ENCODE measurements around the gene TSPEAR.
"Not testable (repeated sequence)": the region's sequence is repeated elsewhere in the genome, so short reads cannot be mapped to it uniquely, and the experiment has no call there.

Gene TSPEAR

DNA sequence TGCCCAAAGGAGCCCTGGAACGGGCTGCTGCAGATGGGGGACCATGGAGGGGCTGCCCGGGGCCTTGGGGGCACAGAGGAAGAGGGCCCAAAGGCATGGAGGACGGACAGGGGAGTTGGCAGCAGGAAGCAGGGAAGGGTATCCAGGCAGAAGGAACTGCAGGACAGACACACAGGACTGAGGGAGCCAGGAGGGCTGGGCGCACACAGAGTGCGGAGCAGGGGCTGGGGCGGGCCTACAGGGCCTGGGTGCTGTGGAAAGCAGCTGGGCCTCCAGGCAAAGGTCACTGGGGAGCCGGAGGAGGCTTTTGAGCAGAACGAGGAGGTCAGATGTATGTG is 199.5 kb downstream of the TSPEAR start:
- DNase-seq: no peak

DNA sequence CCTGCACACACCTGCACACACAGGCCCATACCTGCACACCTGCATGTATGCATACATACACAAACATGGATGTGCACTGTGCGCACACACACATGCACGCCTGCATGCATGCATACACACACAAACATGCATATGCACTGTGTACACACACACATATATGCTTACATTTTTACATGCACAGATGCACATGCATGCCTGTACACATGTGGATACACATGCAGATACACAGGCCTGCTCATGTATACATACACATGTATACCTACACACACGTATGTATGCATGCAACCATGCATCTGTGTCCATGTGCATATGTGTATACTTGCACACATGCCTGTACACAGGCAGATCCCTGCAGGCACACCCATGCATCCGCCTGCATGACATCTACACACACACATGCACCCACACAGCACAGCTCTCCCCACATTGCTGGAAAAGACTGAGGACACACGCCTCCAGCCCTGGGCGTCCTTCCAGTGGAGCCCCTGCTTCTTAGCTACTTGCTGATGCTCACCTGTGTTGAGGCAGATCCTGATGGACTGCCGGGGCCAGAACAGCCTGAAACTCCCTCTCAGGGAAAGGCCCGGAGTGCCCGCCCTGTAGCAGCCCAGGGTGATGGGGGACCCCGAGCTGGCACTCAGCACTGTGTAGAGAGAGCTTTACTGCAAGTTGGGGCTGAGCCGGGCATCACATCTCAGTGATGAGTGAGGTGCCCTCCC is 200.0 kb downstream of the TSPEAR start:
- DNase-seq: no peak

DNA sequence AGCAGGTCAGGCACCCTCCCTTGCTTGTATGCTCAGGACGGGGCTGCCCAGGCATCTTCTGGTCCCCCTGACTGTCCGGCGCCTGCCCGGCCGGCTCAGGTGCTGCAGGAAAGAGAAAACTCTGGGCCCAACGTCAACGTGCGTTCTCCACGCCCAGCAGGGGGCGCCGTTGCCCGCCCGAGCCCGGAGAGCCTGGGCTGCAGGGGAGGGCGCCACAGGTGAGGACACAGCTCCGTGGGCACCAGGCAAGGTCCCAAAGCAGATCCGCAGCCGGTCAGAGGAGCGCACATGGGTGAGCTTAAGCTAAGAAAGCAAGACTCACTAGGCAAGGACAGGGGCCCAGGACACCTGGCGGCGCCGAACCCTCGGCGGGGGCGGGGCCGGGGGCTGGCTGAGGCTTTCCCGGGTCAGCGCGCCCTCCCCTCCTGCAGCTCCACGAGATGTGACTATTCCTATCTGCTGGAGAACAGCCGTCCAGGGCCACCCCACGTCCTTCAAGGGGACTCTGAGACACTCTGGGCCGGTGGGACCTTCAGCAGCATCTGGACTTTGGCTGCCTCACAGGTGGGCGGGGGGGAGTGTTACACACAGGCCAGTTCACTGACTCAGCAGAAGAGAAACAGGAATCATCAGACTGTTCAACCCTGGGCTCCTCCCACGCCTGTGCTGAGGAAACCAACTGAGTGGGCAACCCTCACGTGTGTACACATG is 200.7 kb downstream of the TSPEAR start:
- peak; percentile 81 for DNase-seq

DNA sequence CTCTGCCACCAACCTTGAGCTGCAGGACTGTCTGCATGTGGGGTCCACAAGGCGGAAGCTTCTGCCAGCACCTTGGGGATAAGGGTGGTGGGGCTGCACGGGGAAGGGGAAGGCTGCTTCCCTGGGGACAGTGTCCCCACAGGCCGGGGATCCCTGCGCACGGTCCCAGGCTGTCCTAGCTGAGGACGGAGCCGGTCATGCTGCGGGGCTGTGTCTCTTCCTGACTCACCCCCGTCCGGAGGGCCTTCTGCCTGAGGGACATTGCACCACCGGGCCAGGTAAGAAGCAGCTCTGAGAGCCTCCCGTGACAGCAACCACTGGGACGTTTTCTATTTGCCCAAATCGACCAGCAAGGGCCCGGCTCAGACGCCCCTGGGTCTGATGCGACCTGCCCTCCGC is 201.3 kb downstream of the TSPEAR start:
- DNase-seq: no peak

DNA sequence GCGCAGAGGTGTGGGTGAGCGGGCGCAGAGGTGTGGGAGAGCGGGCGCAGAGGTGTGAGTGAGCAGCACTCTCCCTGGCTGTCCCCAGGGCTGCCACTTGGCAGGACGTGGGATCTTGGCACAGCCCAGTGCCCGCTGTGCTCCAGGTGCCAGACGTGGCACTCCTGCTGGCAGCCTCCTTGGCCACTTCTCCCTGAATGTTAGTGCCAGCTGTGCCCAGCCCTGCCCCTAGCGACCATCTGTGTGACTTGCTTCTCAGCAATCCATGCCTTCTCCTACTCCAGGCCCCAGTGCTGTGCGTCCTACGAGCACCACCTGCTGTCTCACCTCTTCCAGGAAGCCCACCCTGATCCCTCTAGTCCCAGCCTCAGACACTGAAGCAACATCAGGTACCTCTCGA is 201.8 kb downstream of the TSPEAR start:
- DNase-seq: no peak

DNA sequence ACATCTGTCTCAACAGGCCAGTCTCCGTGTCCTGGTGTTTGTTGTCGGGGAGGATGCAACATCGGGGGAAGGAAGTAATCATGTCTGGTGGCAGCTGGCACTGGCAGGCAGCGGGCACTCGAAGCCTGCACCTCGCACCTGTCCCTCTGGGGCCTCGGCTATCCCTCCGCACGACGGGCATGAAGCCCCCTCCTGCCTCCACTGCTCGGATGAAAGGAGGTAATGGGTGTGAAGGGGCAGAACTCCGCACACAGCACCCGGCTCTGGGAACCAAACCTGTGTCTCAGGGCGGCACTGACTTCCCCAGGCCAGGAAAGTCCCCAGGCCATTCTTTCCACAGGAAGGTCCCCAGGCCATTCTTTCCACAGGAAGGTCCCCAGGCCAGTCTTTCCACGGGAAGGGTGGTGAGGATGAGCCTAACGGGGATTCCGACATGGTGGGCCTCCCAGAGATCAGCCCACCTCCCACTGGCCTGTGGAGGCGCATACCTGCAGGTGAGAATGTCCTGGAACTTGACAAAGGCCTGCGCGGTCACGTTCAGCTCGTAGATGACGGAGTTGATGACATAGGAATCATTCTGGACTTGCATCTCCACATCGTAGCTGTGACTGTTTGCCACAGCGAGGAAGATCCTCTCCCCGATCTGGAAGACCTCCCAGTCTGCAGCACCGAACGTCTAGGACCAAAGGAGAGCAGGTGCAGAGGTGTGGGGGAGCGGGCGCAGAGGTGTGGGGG is 202.5 kb downstream of the TSPEAR start:
- DNase-seq: no peak

DNA sequence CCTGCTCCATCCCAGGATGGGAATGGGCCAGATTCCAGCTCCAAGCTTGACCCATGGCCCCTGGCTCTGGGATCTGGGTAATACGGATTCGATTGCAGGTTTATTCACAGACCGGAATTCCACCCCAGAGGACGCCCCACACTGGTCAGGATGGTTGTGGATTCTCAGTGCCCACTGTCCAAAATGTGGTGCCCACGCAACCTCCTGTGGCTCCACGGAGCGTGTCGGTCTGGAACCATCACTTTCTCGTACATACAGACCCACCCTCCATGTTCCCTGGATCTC is 203.0 kb downstream of the TSPEAR start:
- DNase-seq: no peak

DNA sequence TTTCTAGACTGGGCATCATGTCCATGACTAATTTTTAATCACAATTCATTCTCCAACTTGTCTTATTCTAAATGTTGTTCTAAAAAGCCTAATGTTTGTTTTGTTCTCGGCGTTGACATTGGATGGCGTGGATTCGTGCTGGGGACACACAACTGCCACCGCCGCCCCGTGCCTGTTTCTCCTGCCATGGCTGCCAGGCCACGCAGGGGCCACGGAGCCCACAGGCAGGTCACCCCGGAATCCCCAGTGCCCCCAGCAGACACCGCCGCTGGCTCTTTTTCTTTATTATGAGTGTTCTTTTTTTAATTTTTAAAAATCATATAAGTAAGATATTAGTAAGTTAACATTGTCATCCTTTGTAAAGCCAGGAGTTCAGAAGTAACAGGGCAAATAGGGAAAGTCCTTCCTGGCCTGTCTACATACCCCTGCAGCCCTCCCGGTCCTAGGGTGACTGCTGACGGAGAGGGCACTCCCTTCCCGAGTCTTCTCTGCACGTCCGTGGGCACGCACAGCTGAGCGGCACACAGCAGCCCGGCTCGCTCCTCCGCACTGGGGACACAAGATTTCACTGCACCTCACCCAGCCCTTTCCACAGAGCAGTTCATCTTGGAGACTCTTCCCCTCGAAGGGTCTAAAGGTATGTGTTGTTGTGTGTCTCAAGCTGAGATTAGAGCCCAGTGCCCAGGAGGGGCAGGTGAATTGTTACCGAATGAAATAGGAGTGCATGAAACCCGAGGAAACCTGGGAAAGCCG is 203.5 kb downstream of the TSPEAR start:
- DNase-seq: no peak

DNA sequence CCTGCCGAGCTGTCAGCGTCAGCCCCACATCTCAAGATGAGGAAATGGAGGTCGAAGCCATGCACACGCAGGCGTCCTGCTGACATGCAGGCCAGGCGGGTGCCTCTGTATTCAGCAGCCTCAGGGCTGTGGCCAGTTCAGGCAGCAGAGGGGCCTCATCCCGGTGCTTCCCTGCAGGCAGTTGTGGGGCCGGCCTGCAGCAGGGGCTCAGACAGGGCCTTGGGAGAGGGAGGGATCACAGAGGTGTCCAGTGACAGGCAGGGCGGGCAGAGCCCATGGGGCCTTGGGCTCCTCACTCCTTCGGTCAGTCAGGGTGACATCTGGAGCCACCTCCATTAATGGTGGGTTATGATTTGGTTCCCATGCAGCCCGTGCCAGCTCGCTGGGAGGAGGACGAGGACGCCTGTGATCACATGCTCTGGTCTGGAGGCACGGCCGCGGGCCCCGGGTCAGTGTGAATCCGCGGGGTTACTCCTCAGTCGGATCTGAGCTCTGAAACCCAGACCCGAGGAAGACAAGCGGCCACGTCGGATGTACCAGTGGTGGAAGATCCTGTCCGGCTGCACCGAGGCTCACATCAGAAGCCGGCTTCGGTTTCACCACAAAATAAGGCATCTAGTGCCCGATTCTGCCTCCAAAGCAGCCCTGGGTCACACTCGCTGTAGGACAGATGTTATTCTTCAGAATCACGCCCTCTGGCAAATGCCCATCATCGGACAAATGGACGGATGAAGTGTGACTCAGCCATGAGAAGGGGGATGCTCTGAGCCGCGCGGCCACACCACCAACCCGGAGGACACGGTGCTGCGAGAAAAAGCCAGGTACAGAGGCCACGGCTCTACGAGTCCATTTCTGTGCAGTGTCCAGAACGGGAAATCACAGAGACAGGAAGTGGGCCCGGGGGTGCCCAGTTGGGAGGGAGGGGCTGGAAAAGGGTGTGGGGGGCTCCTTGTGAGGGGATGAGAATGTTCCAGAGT is 204.8 kb downstream of the TSPEAR start:
- DNase-seq: no peak

DNA sequence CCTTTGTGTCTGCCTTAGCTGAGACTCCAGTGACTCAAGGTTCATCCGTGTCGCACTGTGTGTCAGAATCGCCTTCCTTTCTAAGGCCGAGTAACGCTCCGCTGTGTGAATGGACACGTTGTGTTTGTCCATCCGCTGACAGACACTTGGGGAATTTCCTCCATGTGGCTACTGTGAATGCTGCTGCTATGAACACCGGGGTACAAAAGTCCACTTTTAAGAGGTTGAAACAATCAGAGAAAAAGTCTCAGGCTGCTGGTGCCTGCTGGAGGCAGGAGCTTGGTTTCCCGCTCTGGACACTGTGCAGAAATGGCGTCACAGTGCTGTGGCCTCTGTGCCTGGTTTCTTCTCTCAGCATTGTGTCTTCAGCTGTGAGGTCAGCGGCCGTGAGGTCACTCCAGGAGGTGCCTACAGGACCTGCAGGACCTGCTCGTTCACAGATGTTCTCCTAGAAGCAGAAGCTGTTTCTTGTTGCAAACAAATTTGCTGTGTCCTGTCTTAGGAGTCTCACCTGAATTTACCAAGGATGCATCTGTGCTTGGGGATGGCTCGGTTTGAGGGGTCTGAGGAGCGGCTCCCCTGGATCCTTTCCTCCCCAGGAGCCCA is 205.6 kb downstream of the TSPEAR start:
- DNase-seq: no peak

DNA sequence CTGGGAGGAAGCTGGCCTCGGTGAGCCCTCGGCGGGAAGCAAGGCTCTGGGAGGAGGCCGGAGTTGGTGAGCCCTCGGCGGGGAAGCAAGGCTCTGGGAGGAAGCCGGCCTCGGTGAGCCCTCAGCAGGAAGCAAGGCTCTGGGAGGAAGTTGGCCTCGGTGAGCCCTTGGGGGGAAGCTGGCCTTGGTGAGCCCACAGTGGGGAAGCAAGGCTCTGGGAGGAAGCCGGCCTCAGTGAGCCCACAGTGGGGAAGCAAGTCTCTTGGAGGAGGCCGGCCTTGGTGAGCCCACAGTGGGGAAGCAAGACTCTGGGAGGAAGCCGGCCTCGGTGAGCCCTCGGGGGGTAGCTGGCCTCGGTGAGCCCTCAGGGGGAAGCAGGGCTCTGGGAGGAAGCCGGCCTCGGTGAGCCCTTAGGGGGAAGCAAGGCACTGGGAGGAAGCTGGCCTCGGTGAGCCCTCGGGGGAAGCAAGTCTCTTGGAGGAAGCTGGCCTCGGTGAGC is 207.4 kb downstream of the TSPEAR start:
- no peak for DNase-seq

DNA sequence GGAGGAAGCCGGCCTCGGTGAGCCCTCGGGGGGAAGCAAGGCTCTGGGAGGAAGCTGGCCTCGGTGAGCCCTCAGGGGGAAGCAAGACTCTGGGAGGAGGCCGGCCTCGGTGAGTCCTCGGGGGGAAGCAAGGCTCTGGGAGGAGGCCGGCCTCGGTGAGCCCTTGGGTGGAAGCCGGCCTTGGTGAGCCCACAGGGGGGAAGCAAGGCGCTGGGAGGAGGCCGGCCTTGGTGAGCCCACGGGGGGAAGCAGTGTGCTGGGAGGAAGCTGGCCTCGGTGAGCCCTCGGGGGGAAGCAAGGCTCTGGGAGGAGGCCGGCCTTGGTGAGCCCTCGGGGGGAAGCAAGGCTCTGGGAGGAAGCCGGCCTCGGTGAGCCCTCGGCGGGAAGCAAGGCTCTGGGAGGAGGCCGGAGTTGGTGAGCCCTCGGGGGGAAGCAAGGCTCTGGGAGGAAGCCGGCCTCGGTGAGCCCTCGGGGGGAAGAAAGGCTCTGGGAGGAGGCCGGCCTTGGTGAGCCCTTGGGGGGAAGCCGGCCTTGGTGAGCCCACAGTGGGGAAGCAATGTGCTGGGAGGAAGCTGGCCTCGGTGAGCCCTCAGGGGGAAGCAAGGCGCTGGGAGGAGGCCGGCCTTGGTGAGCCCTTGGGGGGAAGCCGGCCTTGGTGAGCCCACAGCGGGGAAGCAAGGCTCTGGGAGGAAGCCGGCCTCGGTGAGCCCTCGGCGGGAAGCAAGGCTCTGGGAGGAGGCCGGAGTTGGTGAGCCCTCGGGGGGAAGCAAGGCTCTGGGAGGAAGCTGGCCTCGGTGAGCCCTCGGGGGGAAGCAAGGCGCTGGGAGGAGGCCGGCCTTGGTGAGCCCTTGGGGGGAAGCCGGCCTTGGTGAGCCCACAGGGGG is 208.1 kb downstream of the TSPEAR start:
- not testable (repeated sequence) for DNase-seq

DNA sequence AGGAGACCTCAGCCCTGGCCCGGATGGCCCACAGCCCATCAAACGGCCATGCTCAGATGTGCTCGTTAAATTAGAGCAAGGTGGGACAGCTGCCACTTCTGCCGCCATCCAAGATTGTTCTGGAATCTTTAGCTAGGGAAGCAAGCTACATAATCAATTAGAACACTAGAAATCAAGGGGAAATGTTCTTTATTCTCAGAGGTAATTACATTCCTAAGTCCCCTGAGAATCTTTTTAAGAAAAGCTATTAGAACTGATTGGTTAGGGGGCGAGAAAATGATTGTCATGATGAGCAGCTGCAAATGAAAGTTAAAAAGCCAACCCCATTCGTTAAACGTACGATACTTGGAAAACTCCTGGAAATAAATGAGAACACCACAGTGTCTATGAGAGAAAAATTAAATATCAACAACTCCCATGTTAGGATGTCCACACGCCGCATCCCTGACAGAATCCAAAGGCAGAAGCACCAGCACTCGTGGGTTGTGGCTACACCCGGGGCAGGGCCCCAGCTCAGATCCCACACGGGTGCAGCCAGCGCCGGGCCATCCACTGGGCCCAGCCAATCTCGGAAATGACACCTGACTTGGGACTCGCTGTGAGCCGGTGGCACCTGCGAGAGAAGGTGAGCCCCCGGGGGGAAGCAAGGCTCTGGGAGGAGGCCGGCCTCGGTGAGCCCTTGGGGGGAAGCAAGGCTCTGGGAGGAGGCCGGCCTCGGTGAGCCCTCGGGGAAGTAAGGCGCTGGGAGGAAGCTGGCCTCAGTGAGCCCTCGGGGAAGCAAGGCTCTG is 209.0 kb downstream of the TSPEAR start:
- no peak for DNase-seq

DNA sequence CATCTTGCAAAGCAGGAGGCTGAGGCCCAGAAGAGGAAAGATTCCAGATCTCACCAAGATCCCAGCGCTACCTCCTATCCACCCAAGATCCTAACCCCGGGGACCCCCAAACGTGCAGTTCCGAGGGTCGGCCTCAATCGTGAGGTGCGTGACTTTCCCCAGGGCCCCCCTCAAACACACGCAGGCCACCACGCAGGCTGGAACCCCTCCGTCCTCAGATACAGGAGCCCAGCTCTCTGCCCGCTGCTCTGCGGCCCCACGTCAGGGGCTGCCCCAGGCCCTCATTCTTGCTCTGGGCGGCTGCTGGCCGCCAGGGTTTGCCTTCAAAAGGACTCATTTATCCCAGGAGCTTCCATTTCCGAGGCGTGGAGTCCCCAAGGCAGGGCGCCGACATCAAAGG is 211.3 kb downstream of the TSPEAR start:
- DNase-seq: no peak

DNA sequence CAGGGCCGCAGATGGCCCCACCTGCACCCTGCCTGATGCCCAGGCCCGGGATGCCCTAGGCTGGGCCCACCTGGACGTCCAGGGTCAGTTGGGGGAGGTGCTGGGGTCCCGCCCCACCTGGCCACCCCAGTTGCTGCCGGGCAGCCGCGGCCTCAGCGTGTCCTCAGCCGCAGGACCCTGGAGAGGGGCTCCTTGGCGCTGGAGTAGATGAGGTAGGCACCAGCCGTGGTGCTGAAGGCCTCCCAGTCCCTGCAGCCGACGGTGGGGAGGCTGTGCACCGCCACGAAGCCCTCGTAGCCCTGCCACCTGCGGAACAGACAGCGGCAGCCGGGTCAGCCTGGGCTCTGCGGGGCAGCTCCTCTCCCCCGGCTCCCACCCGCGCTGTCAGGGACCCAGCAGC is 211.7 kb downstream of the TSPEAR start:
- DNase-seq: no peak

DNA sequence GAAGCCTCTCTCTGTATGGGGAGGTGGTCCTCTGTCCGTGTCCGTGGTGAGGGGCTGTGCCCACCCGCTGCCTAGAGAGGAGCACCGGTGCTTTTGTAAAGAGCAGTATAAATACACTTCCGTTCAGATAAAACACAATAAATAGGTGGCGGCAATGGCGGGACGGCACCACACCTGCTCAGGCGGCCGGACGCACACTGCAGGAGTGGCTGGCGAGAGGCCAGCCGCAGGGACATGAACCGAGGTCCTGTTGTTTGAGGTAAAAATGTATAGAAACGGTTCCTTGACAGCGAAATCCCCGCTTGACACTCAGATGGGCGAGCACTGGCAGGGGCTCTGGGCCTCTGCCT is 212.2 kb downstream of the TSPEAR start:
- no peak for DNase-seq

DNA sequence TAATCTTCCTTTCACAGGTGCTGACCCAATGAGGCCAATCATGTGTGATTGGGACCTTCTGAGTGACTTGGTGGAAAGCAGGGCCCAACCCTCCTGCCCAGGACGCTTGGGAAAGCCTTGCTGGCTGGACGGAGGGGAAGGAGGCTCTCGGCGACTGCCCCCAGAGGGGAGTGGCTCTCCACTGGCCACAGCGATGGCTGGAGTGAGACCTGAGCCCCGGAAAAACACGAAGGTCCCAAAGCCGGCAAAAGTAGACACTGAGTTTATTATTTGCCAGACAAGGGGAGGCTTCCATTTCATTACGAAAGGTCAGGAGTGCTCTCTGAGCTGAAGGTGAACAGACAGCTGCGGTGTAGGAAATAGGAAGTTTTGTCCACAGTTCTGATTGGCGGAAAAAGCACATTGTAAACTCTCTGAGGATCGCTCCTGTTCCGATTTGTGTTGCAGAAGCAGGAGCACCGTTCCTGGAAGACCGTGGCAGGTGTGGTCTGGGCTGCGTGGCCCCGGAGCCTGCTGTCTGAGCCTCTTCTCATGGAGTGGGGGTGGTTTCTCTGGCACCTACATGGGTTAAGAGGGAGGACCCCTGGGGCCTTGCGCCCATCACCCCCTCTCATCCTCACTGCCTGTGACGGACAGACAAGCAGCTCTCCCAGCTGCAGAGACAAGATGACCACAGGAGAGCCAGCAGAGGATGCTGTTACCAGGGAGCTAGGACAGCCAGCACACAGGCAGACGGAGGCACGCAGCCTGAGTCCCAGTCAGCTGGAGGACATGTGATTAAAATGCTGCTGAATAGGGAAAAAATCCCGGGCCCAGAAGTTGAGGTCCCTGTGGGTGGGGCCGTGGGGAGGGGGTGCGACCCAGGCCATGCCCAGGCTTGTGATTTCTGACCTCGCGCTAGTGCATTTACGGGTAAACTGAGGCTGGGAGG is 212.8 kb downstream of the TSPEAR start:
- DNase-seq: no peak

DNA sequence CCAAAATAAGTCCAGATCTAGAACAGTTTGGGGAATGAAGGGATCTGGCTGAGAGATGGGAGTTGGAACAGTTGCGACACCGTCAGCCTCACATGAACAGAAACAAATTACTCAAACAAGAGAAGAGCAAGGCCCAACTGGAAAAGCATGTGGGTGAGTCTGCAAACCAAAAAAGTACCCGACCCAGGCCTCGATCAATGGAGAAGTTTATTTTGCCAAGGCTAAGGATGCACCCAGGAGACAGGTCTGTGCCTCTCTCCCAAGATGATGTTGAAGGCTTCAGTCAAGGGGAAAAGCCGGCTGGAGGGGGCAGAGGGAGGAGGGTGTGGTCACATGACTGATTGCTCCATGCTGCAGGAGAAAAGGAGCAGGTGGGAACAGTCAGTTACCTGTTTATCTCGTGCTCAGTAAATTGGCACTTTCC is 213.7 kb downstream of the TSPEAR start:
- DNase-seq: no peak

Measured in CD4-positive, alpha-beta T cell treated with Interleukin-10 for 1 hour (primary cell).